Stimulated activated CD4-positive, alpha-beta T cell treated with anti-CD3 and anti-CD28 coated beads, Interleukin-2, amount 100 ng/mL, for 48 hours (primary cell): ENCODE results near the gene MINAR1.

ENCODE experiments used
- DNase-seq, 2 donors: peaks; one replicate each; pipeline ENCODE4 v3.0.0-alpha.2; 2020

MINAR1 gene

DNA sequence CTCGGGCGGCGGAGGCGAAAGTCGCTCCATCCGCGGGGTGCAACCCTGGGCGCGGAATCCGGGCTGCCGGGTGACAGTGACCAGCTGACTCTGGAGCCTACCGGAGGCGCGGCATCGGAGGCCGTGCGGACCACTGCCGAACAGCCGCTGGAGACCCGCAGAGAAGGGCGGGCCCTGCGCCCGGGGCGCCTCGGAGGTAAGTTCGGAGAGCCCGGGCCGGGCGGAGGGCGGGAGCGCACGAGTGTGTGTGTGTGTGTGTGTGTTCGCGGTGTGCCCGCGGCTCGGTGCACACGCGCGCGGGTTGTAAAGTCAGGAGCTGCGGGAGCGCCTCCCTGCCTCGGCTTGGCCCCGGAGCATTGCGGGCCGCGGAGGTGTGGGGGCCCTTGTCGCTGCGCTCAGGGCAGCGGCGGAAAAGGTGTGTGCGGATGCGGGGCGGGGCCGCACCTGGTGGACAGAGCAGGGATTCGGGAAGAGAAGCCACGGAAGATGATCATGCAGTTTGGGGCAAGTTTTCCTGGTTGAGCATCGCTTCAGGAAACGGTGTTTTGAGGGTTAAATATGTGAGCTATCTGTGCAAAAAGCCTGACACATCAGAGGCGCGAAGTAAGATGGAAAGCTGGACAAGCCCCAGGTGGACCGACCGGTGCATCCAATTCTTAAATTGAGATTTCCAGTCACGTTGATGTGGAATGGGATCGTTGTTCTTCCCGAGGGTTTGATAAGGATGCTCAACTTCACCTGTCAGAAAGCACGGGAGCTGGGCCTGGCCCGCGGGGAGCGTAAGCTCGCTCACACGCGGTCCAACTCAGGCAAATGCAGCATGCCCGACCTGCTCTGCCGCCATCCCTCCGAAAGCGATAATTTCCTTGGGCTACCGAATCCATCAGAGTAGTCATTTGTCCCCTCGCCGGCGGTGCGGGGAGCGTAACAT lies 474 bp downstream of the MINAR1 start:
- no peak for DNase-seq

DNA sequence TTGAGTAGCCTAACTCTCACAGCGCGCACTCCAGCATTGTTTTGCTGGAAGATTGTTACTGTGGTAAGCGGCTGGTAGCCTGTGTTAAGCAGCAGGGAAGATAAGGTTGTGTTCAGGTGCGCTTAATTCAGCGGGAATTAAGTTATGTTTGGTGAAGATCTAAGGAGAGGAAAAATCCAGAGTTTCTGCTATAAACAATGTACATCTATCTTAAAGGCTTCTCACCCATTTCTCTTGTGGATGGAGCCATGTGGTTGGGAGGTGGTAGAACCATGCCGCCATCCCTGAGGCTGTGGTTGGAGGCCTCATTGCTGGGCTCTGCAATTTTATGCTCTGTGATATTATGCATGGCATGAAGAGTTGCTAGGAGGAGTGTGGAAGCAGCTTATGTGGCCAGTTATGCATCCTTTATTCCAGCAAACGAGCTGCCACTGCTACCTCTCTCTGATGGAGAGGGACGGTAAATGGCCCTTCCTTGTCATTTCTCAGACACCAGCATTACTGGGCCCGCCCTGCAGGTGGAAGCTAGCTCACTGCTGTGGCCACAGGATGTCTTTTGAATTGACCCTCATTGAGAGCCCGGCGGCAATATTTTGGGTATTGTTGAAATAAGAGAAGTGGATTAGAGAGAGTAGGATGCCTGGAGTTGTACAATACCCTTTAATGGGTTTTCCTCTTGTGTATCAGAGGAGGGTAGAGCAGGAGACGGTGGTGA lies 1.3 kb downstream of the MINAR1 start:
- DNase-seq: no peak

DNA sequence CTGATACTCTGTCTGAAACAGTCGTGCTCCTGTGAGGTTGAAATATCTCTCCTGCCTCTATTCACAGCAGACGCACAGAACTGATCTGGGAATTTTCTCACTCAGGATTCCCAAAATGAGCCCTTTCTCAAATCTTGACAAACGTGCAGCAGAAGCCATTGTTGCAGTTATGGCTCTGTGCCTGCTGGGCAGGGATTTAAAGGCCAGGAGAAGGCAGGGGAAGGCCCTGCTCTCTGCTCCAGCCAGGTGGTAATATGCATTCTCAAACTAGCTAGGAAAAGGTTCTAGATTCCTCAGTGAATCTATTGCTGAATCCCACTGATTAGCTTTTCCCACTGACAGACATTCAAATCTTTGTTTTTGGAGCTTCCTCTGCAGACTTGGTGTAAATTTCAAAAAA lies 2.2 kb downstream of the MINAR1 start:
- no peak for DNase-seq

DNA sequence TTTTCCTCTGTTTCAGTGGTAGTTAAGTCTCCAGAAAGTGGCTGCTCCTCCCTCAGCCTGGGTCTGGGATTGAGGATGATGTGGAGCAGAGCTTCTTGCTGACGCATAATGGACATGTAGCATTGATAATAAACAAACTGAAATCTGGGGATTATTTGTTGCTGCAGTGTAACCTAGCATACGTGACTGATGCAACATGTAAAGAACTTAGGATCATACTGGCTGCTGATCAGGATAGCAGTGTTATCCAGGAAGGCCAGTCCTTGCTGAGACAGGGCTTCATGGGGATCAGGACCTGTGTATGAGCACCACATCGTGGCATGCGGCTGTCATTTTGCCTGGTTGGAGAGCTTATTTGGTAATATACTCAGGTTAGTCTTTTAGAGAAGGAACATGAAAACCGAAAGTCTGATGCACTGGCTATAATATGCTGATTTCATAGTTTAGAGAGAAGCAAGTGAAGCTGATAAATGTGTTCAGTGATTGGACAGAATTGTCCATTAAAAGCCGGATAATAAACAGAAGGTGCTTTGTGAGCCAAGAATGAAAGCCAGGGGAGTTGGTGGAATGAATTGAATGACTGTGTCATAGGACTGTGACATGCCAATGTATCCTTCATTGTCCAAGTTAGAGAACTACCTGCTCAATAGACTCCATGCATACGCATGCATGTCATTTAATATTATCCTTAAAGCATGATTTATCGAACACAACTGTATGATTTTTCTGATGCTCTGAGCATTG lies 4.1 kb downstream of the MINAR1 start:
- no peak for DNase-seq

DNA sequence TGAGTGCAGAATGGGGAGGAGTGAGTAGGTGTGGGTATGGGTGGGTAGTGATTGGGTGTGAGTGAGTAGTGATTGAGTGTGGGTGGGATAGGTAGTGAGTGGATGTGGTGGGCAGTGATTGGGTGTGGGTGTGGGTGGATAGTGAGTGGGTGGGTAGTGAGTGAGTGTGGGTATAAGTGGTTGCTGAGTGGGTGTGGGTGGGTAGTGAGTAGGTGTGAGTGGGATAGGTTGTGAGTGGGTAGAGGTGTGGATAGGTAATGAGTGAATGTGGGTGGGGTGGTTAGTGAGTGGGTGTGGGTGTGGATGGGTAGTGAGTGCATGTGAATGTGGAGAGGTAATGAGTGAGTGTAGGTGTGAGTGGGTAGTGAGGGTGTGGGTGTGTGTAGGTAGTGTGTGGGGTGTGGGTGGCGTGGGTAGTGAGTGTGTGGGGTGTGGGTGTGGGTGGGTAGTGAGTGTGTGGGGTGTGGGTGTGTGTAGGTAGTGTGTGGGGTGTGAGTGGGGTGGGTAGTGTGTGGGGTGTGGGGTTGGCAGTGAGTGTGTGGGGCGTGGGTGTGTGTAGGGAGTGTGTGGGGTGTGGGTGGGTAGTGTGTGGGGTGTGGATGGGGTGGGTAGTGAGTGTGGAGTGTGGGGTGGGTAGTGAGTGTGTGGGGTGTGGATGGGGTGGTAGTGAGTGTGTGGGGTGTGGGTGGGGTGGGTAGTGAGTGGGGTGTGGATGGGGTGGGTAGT lies 5.3 kb downstream of the MINAR1 start:
- DNase-seq: no peak

DNA sequence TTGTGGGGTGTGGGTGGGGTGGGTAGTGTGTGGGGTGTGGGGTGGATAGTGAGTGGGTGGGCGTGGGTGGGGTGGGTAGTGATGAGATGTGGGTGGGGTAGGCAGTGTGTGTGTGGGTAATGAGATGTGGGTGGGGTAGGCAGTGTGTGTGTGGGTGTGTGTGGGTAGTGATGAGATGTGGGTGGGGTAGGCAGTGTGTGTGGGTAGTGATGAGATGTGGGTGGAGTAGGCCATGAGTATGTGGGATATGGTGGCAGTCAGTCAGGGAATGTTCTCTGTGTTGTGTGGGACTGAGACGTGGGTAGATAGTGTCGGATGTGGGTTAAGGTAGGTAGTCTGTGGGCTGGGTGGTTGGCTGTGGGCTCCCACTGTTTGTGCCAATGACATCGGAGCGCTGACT lies 7.1 kb downstream of the MINAR1 start:
- no peak for DNase-seq

DNA sequence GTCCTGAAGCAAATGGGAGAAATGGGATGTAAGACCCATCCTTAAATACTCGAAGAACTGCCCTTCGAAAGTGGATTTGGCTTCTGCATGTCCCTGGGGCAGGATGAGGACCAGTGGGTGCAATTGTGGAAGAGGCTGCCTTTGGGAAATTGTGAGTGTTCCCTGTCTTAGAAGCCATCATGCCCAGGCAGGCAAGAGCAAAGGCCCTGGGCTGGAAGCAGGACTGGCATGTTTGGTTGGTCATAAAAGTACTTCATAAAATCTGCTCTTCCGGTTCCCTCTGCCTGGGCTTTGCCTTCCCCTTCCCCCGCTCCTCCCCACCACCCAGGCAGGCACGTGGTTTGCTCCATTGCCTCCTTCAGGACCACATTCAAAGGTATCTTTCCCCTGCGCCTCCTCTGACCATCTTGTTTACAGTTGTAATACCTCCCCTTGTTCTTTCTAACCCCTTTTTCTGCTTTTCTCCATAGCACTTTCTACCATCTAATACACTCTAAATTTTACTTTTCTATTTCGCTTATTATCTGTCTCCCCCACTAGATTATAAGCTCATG lies 8.3 kb downstream of the MINAR1 start:
- DNase-seq: no peak

DNA sequence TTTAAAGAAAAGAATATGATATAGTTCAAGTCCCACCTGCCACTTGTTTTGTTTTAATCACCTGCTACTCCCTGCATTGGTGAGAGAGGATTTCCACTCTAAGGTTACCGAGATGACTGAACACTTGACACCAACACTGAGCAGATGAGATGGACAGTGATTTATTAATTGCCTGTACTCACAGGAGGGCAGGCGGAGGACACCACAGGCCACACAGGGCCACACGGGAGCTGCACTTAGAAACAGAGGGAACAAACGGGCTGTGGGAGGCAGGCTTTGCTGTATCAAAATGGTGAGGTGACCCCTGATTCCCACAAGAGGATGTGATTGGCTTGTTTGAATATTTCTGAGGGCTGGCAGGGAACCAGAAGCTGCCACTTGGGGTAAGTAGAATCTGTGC lies 10.8 kb downstream of the MINAR1 start:
- no peak for DNase-seq

DNA sequence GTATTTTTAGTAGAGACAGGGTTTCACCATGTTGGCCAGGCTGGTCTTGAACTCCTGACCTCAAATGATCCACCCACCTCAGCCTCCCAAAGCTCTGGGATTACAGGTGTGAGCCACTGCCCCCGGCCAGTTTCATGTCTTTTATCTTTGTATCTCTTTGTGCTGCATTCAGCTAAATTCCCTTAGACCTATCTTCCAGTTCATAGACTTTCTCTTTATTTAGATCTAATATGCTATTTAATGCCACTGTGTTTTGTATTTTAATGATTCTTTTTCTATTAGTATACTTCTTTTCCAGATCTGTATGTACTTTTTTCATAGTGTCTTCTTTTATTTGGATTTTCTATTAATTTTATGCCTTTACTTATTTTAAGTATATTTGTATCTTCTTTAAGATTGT lies 14.9 kb downstream of the MINAR1 start:
- no peak for DNase-seq

DNA sequence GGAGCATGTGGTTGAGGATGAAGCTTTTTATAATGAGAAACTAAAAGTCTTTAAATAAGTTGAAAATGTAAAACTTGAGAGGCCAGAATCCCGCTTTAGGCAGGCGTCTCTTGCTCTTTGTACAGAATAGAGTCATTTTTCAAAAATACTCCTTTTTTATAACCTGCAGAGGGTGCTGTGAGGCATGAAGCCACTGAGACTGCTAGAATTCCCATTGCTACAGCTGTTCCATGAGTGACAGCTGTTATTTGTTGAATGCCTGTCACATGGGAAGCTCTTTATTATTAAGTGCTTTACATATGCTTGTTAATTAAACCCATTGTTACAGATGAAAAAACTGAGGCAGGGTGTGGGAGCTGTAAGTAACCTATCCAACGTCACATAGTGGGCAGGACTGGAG lies 18.5 kb downstream of the MINAR1 start:
- DNase-seq: no peak

DNA sequence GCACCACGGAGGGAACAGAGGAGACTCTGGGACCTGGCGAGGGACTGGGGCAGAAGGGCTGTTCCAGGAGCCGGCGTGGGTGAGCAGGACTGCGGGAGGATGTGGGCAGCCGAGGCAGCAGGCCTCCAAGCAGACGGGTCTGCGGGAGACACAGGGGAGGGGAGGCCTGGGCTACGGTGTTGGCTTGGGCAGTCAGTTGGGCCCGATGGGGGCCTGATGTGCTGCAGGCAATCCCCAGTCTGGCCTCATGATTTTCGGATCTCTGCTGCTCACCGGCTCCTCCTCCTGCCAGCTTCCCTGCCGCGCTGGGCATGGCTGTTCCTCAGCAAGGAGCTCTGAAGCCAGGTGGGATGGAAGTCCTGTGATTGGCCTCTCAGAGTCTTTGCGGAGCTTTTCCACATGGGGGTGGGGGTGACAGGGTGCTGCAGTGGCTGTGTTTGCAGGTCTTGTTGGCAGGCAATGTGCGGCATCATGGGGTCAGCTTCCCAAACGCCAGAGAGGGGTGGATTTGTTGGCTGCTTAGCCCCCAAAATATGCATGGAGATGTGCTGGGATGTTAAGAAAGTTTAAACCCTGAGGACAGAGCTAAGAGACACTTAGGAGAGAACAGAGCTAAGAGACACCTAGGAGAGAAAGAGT lies 19.3 kb downstream of the MINAR1 start:
- DNase-seq: no peak

DNA sequence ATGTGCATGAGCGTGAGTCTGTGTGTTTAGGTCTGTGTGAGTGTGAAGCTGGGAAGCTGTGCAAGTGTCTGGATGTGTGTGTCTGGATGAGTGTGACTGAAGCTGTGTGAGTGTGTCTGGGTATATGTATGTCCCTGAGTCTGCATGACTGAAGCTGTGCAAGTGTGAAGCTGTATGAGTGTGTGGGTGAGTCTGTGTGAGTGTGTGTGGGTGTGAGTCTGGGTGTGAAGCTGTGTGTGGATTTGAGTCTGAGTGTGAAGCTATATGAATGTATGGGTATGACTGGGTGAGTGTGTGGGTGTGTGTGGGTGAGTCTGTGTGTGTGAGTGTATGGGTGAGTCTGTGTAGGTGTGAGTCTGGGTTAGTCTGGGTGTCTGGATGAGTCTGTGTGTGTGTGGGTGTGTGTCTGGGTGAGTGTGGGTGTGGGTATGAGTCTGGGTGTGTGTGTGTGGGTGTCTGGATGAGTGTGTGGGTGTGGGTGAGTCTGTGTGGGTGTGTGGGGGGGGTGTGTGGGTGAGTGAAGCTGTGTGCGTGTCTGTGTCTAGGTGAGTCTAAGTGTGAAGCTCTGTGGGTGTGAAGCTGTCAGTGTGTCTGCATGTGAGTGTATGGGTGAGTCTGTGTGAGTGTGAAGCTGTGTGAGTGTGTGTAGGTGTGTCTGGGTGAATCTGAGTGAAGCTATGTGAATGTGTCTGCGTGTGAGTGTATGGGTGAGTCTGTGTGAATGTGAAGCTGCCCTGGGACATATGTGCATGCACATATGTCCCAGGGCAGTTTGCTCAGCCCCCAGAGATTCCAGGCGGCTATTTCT lies 20.3 kb downstream of the MINAR1 start:
- DNase-seq: no peak

DNA sequence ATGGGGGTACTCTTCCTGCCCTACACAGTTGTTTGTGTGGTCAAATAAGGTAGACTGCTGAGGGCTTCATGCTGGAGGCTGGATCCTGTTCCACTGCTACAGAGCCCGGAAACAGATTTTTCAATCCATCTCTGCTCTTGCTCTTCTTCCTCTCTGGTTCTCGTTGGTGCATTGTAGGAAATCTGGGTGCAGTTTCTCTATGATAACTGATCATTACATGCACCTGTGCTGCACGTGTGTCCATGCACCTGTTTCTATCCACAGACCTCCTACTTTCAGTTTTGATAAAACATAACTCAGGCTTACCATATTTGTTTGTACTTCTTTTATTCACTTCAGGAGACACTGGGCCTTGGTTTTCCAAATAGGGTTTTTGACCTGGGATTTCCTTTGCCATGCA lies 21.3 kb downstream of the MINAR1 start:
- DNase-seq: no peak

DNA sequence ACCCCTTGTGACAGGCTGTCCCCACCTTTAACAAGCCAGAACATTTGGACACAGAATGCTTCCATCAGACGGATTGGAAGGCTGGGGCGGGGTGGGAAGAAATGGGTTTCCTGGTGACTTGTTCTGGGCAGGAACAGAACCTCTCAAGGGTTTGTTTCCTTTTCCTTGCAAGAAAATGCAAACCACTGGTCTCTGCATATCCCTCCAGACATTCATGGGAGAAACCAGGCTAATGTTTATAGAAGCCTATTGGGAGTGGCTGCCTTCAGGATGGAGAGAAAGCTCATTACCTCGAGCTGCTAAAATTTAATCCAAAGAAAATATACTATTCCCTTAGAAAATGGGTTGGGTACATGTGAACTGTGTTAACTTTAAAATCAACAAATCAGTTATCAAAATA lies 21.9 kb downstream of the MINAR1 start:
- DNase-seq: no peak

DNA sequence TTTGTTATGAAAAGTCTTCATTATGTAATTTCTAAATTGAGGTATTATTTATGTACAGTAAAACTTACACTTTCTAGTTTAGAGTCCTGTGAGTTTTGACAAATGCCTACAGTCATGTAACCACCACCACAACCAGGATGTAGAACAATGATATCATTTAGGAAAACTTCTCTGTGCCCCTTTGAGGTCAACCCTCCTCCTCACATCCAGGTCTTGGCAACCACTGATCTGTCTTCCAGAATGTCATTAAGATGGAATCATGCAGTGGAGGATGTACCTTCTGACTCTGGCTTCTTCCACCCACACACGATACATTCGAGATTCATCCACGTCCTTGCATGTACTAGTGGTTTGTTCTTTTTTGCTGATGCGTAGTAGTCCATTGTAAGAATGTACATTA lies 23.2 kb downstream of the MINAR1 start:
- DNase-seq: no peak

DNA sequence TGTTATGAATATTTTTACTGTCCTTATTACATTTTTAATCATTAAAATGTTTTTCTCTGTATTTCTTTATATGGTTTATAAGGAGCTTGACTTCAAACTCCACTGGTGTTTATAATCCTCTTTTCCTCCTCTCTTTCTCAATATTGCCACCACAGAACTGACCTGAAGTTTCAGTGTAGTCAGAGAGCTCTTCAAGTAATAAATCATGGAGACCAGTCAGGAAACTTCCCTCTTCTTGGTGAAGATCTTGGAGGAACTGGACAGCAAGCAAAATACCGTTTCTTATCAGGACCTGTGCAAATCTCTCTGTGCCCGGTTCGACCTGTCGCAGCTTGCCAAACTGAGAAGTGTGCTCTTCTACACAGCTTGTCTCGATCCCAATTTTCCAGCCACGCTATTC lies 23.8 kb downstream of the MINAR1 start:
- DNase-seq: no peak

DNA sequence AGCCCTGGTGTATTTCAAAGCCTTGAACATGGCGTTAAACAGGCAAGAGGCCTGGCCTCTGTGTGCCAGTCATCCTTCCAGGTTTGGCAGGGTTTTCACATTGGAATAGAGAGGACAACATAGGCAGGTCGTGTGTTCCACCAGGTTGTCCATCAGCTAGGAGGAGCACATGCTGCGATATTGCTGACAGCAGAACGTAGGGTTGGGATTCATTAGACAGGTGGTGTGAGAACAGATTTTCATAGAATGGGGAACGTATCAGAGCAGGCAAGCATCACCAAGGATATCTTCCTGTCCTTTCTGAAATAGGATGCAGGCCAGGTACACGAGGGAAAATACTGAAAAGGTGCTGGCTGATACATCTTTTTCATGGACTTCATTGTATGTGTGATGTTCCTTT lies 26.4 kb downstream of the MINAR1 start:
- no peak for DNase-seq

DNA sequence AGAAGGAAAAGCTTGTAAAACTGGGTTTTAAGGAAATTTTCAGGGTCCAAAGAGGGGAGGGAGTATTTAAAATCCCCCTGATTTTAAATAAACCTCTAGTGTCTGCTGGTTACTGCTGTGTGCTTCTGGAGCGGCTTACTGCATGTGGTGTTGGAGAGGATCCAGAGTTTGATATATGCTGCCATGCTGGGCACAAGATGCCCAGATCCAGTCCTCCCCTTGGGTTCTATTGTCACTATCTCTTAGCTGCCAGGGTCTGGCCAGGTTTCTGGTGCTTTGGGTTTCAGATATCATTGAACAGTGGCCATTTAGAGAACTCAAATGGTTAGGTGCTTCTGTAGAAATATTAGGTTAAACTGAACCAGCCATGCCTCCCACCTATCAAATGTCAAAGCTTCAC lies 27.5 kb downstream of the MINAR1 start:
- no peak for DNase-seq

DNA sequence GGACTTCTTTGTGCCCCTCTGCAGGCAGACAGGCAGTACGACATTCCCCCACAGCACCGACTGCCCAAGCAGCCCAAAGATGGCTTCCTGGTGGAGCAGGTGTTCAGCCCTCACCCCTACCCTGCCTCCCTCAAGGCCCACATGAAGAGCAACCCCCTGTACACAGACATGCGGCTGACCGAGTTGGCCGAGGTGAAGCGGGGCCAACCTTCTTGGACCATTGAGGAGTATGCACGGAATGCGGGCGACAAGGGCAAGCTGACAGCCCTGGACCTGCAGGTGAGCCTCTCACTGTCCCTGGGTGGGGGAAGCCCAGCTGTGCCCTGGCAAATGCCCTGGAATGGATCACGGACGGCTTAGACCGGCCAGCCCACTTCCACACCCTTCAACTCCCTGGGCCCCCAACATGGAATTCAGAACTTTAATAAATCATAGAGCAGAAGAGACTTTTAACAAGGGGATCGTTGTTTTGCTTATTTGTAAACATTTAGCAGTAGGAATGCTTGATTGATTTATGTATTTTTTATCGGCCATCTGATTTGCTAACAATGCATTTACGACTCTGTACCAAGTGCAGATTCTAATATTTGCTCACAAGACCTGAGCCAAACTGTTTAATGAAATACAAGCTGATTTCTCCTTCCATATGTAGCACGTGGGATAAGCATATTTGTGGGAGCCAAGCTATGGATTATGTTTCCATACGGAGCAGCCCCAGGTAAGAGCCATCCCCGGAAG lies 31.1 kb downstream of the MINAR1 start:
- DNase-seq: no peak

DNA sequence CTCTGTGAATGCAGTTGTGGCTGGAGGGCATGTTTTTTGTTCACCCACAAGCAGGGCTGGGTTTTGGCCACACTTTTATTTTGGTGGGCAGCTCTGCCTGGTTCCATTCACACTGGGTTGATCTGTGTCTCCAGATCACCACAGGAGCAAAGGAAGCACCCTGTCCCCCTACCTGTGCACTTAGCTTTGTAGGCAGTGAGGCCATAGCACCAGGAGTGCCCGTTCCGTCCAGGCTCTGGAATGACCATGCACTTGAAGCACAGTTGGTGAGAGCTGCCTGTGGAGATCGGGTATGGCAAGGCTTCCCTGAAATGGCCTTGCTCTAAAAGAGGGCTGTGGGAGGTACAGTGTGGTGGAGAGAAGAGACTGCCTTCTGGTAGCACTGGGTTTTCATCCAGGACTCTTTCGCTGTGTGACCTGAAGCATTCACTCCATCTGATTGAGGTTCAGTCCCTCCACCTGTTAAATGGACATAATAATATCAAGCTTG lies 31.7 kb downstream of the MINAR1 start:
- no peak for DNase-seq
